Measurements from ENCODE around the gene LASP1NB.

LASP1NB gene

GRCh38 chr17:38885044-38885727 is 40.2 kb upstream of the LASP1NB start:
- CTCF ChIA-PET (ENCODE audit: unreplicated experiment), result no interaction called here
- H3K9me3 ChIP-seq (ENCODE audit: low read length), result no peaks in the 10 kb centered on the region
- no peak overlapping the region for H3K4me2 ChIP-seq (ENCODE audit: low read length)
- H2AFZ ChIP-seq (ENCODE audit: low read length), result no peak overlapping the region
- no peak overlapping the region for H3K4me3 ChIP-seq (ENCODE audit: low read depth, low read length, poor library complexity, severe bottlenecking)
- H4K20me1 ChIP-seq (ENCODE audit: insufficient read depth, low read length), result no peaks in the 10 kb centered on the region
- POLR2A ChIA-PET, result interaction anchor here (1.6 kb wide), 1 partner anchor 12 kb away, joined by 4 read pairs; no protein-coding TSS in a partner anchor
- intact Hi-C loops (cut with micrococcal nuclease; ENCODE audit: unreplicated experiment), result no loop called here
- TF ChIP-seq EZH2phosphoT487 (IDR thresholded peaks at IDR 0.05; ENCODE audit: borderline replicate concordance, low read depth, low read length), result no peak
- no peak for TF ChIP-seq CTCF (conservative IDR thresholded peaks at IDR 0.05; ENCODE audit: low read length)
- no peaks in the 10 kb centered on the region for H3K9me2 ChIP-seq (ENCODE audit: insufficient read depth, low read length)
- H3K36me3 ChIP-seq (ENCODE audit: insufficient read depth, low read length), result peaks cover 90% of the 10 kb centered on the region
- H3K27ac ChIP-seq (ENCODE audit: low read depth, low read length, poor library complexity, severe bottlenecking), result no peak overlapping the region
- peaks cover 54% of the 10 kb centered on the region; the same call in 1 of the 2 replicates for H3K79me2 ChIP-seq (ENCODE audit: insufficient read depth, low read depth, low read length)
- no TSS peak for BruUV-seq (replicated peaks)
- no peak for DNase-seq (ENCODE audit: low spot score)
- H3K4me1 ChIP-seq (ENCODE audit: insufficient read depth, low read length, poor library complexity, severe bottlenecking), result peaks cover 47% of the 10 kb centered on the region

DNA sequence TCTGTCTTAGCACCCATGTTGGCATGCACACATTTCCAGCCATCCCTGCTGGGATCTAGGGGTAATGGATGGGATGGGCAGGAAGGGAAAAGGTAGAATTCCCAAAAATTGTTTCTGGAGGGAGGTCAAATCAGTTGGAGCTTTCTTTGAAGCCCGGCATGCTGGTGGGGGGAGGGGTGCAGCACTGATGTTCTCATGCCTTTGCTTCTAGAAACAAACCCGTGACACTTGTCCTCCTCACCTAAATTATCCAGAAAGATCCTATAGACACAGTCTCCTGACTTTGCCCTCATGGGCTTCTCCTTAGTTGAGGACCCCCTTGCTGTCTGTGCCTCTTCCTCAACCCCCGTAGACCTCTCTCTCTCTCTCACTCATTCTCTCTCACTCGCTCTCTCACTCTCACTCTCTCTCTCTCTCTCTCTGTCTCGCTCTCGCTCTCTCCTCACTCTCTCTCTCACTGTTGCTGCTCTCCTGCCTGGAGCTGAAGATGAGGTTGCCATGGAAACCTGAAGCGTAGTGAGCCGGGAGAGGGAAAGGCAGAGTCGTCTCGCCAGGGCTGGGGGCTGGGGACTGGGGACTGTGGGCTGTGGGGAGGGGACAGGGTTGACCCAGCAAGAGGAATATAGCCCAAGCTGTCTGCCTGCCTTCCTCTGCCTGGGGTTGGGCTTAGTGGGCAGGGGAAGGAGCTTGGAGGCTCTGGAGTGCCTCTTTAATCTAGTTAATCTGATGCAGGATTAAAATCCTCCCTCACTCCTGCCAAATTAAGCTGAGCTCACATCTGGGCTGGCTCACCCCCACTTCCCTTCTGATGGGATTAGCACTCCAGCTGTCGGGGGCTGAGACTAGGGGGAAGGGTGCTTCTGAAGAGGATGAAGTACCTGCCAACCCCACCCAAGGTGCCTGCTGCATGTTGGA is 39.4 kb upstream of the LASP1NB start:
- H3K4me3 ChIP-seq (ENCODE audit: low read depth, low read length, poor library complexity, severe bottlenecking), result no peak overlapping the region
- ChIA-PET CTCF (ENCODE audit: unreplicated experiment) (no interaction called here), POLR2A (interaction anchor here (1.3 to 2.3 kb wide), 3 partner anchors 12 to 15 kb away, joined by 4 to 9 read pairs (median 4); no protein-coding TSS in a partner anchor)
- TF ChIP-seq EZH2phosphoT487 (IDR thresholded peaks at IDR 0.05; ENCODE audit: borderline replicate concordance, low read depth, low read length), result no peak
- no peak for TF ChIP-seq CTCF (conservative IDR thresholded peaks at IDR 0.05; ENCODE audit: low read length)
- peaks cover 39% of the 10 kb centered on the region for H3K4me1 ChIP-seq (ENCODE audit: insufficient read depth, low read length, poor library complexity, severe bottlenecking)
- no peak overlapping the region; the same call in 1 of the 2 replicates for H3K4me2 ChIP-seq (ENCODE audit: low read length)
- no TSS peak for BruUV-seq (replicated peaks)
- H3K79me2 ChIP-seq (ENCODE audit: insufficient read depth, low read depth, low read length), result peaks cover 46% of the 10 kb centered on the region; the same call in 1 of the 2 replicates
- no peaks in the 10 kb centered on the region for H3K9me3 ChIP-seq (ENCODE audit: low read length)
- no peaks in the 10 kb centered on the region for H3K9me2 ChIP-seq (ENCODE audit: insufficient read depth, low read length)
- H2AFZ ChIP-seq (ENCODE audit: low read length), result no peak overlapping the region
- H3K27ac ChIP-seq (ENCODE audit: low read depth, low read length, poor library complexity, severe bottlenecking), result no peak overlapping the region
- H3K36me3 ChIP-seq (ENCODE audit: insufficient read depth, low read length), result peaks cover 90% of the 10 kb centered on the region
- intact Hi-C loops (cut with micrococcal nuclease; ENCODE audit: unreplicated experiment), result no loop called here
- no peaks in the 10 kb centered on the region for H4K20me1 ChIP-seq (ENCODE audit: insufficient read depth, low read length)
- DNase-seq (ENCODE audit: low spot score), result no peak
